ENCODE results near the gene KNG1. TPM values are rescaled to one million over a fixed set of nuclear protein-coding genes. Genes with fewer than 3 reads are reported as not detected.

The KNG1 gene
- total RNA-seq, 4 donors from 2014 or later = not detected

DNA sequence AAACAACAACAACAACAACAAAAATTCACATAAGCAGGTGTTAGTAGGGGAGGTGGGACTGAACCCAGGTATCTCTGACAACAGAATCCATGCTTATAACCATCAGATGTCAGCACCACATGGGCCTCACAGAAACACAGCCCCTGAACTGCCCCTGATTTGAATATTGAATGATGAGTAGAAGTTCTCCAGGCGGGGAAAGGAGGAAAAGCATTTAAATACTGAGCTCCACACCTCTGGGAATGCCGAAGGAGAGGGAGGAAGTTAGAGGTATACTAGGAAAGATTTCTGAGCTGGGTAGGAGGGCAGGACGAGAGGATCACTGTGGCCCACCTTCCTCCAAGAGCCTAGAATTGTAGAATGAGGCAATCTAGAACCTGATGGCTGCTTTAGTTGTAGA lies 34.3 kb downstream of the KNG1 start:
- no peak for DNase-seq (ENCODE audit: low spot score in 2 of 2)
- TF ChIP-seq, protein P1, sequence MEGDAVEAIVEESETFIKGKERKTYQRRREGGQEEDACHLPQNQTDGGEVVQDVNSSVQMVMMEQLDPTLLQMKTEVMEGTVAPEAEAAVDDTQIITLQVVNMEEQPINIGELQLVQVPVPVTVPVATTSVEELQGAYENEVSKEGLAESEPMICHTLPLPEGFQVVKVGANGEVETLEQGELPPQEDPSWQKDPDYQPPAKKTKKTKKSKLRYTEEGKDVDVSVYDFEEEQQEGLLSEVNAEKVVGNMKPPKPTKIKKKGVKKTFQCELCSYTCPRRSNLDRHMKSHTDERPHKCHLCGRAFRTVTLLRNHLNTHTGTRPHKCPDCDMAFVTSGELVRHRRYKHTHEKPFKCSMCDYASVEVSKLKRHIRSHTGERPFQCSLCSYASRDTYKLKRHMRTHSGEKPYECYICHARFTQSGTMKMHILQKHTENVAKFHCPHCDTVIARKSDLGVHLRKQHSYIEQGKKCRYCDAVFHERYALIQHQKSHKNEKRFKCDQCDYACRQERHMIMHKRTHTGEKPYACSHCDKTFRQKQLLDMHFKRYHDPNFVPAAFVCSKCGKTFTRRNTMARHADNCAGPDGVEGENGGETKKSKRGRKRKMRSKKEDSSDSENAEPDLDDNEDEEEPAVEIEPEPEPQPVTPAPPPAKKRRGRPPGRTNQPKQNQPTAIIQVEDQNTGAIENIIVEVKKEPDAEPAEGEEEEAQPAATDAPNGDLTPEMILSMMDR (IDR thresholded peaks at IDR 0.05) = no peak
- intact Hi-C loops (cut with DNase I; ENCODE audit: low total_unique reads) = loop anchor here (10.0 kb wide), 1 partner anchor 137 kb away; the partner anchor contains the start of gene AHSG
- H3K4me3 ChIP-seq (ENCODE audit: low read depth, poor library complexity, severe bottlenecking) = no peak overlapping the region
- WGBS, 2 donors = 72 to 75% methylated on average over 3 of the region's 3 CpGs

DNA sequence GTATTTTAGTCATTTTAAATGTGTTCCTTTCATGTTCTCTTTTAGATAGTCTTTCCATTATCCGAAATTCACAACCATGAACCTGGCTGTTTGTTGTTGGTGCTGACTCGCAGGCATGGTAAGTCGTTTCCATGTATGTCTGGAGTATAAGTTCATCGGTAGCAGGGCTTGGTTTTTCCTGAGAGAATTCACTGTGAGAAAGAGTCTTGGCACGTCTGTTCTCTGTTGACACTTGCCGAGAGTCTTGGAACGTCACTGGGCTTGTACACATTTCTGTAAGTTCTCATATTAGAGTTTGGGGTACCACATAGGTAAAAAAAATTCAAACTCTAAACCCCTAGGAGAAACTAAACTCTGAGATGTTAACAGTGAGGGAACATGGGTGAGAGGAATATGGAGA lies 36.8 kb downstream of the KNG1 start:
- intact Hi-C loops (cut with DNase I; ENCODE audit: low total_unique reads) = loop anchor here (10.0 kb wide), 1 partner anchor 139 kb away; the partner anchor contains the start of gene AHSG
- 47 to 58% methylated on average over 7 of the region's 7 CpGs for WGBS, 2 donors
- no peak for DNase-seq (ENCODE audit: low spot score in 2 of 2)
- no peak for TF ChIP-seq POLR2A (IDR thresholded peaks at IDR 0.05)
- TF ChIP-seq, protein P1 (IDR thresholded peaks at IDR 0.05) = no peak
- H3K4me3 ChIP-seq (ENCODE audit: low read depth, poor library complexity, severe bottlenecking) = no peak overlapping the region

DNA sequence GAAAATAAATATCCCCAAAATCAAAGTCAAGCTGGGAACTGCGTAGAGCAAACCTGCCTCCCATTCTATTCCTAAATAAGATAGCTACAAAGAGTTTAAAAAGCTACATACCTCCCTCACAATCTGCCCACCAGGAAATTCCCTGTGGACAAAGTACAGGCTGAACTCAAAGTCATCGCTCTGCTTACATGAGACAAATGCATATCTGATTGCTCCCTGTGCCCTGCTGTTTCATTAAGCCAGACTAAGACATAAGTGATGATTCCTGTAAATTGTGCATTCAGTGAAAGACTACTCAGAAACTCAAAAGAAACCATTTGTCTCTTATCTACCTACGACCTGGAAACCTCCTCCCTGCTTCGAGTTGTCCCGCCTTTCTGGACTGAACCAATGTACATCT lies 37.7 kb downstream of the KNG1 start:
- no peak for TF ChIP-seq POLR2A (IDR thresholded peaks at IDR 0.05)
- TF ChIP-seq, protein P1 (IDR thresholded peaks at IDR 0.05) = no peak
- 89 to 91% methylated on average over 5 of the region's 5 CpGs for WGBS, 2 donors
- intact Hi-C loops (cut with DNase I; ENCODE audit: low total_unique reads) = loop anchor here (10.0 kb wide), 1 partner anchor 140 kb away; the partner anchor contains the start of gene AHSG
- no peak for DNase-seq (ENCODE audit: low spot score in 2 of 2)
- no peak overlapping the region for H3K4me3 ChIP-seq (ENCODE audit: low read depth, poor library complexity, severe bottlenecking)

DNA sequence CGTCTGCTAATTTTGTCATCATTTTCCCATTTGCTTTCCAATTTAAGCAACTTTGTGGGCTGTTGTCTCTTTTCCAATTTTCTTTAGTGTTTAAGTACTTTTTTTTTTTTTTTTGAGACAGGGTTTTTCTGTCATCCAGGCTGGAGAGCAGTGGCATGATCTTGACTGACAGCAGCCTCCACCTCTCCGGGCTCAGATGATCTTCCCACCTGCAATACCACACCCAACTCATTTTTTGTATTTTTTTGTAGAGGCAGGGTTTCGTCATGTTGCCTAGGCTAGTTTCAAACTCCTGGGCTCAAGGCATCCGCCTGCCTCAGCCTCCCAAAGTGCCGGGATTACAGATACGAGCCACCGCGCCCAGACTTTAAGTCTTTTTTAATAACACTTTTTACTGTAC lies 40.1 kb downstream of the KNG1 start:
- no peak for DNase-seq (ENCODE audit: low spot score in 2 of 2)
- WGBS, 2 donors = 49 to 59% methylated on average over 8 of the region's 8 CpGs
- intact Hi-C loops (cut with DNase I; ENCODE audit: low total_unique reads) = loop anchor here (10.0 kb wide), 1 partner anchor 142 kb away; the partner anchor contains the start of gene AHSG
- TF ChIP-seq, protein P1 (IDR thresholded peaks at IDR 0.05) = no peak
- TF ChIP-seq POLR2A (IDR thresholded peaks at IDR 0.05) = no peak
- no peak overlapping the region for H3K4me3 ChIP-seq (ENCODE audit: low read depth, poor library complexity, severe bottlenecking)

DNA sequence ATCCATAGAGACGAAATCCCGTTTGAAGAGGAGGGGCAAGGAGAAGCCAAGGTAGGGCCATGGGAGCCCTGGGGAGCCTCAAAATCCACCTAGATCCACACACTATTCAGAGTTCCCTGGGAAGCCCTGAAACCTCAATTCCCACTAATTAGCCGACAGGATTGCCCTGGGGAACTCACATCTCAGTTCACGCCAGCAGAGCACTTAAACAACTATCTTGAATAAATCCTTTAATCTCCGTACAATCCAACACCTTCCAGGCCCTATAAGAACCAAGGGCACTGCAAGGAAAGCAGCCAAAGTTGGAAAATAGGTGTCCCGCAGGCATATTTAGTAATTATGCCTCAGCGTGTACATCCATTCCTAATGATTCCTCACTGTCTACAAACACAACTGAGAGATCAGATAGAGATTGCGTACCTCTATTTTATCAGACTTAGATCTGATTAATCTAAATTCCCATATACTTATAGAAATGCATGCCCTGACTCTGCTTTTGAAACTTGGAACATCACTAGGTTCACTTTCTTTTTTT lies 40.6 kb downstream of the KNG1 start:
- WGBS, 2 donors = 46 to 47% methylated on average over 8 of the region's 8 CpGs

More for the DNA sequence above, 40.6 kb downstream of the KNG1 start:
- H3K4me3 ChIP-seq (ENCODE audit: low read depth, poor library complexity, severe bottlenecking) = no peak overlapping the region
- no peak for DNase-seq (ENCODE audit: low spot score in 2 of 2)
- intact Hi-C loops (cut with DNase I; ENCODE audit: low total_unique reads) = loop anchor here (10.0 kb wide), 1 partner anchor 143 kb away; the partner anchor contains the start of gene AHSG
- TF ChIP-seq POLR2A (IDR thresholded peaks at IDR 0.05) = no peak
- TF ChIP-seq, protein P1 (IDR thresholded peaks at IDR 0.05) = no peak
